Measurements from ENCODE around the gene SC5D.

DNA sequence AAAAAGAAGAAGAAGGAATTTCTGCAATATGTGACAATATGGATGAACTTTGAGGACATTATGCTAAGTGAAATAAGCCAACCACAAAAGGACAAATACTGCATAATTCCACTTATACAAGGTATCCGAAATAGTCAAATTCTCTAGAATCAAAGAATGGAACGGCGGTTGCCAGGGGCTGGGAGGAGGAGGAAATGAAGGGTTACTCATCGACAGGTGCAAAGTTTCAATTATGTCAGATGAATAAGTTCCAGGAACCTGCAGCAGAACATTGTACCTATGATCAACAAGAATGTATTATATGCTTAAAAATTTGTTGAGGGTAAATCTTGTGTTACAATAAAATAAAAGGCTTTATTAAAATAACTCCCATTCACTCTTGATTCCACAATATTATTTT lies 49.0 kb downstream of the SC5D start:
- TF ChIP-seq, protein P1, sequence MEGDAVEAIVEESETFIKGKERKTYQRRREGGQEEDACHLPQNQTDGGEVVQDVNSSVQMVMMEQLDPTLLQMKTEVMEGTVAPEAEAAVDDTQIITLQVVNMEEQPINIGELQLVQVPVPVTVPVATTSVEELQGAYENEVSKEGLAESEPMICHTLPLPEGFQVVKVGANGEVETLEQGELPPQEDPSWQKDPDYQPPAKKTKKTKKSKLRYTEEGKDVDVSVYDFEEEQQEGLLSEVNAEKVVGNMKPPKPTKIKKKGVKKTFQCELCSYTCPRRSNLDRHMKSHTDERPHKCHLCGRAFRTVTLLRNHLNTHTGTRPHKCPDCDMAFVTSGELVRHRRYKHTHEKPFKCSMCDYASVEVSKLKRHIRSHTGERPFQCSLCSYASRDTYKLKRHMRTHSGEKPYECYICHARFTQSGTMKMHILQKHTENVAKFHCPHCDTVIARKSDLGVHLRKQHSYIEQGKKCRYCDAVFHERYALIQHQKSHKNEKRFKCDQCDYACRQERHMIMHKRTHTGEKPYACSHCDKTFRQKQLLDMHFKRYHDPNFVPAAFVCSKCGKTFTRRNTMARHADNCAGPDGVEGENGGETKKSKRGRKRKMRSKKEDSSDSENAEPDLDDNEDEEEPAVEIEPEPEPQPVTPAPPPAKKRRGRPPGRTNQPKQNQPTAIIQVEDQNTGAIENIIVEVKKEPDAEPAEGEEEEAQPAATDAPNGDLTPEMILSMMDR (IDR thresholded peaks at IDR 0.05; ENCODE audit: low read depth, low read length), result no peak
- TF ChIP-seq POLR2A (IDR thresholded peaks at IDR 0.05; ENCODE audit: extremely low read depth, insufficient read length) (no peak), MYC (IDR thresholded peaks at IDR 0.05; ENCODE audit: low read depth, low read length) (no peak)
- TF ChIP-seq, protein P2, sequence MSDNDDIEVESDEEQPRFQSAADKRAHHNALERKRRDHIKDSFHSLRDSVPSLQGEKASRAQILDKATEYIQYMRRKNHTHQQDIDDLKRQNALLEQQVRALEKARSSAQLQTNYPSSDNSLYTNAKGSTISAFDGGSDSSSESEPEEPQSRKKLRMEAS (IDR thresholded peaks at IDR 0.05; ENCODE audit: low read depth, low read length), result no peak
